Epithelial cell of prostate (primary cell): Measurements from ENCODE around the gene FUT8.
"Not testable (repeated sequence)": the region's sequence is repeated elsewhere in the genome, so short reads cannot be mapped to it uniquely, and the experiment has no call there.

Source experiments
- DNase-seq: peaks from one replicate; pipeline ENCODE4 v3.0.0-alpha.2; 2011; ENCODE audit warnings: low read depth, low spot score
- H3K27ac ChIP-seq: fragments of 450-650 bp; 2 replicates; pipeline ENCODE4 v1.5.1; 2017; ENCODE audit warnings: mild to moderate bottlenecking

The FUT8 gene

GRCh38 chr14:65676361-65677014 is 264.0 kb downstream of the FUT8 start:
- DNase-seq: no peak
- no peak overlapping the region for H3K27ac ChIP-seq

GRCh38 chr14:65685572-65685971 is 273.0 kb downstream of the FUT8 start:
- DNase-seq: no peak
- H3K27ac ChIP-seq: no peak overlapping the region

GRCh38 chr14:65686761-65687160 is 274.2 kb downstream of the FUT8 start:
- no peak overlapping the region for H3K27ac ChIP-seq
- DNase-seq: peak; percentile 3

- no peak for DNase-seq
- H3K27ac ChIP-seq: no peak overlapping the region
Observed at GRCh38 chr14:65689070-65689469, 276.5 kb downstream of the FUT8 start.

GRCh38 chr14:65692566-65692965 is 280.0 kb downstream of the FUT8 start:
- DNase-seq, H3K27ac ChIP-seq: not testable (repeated sequence)

- no peak for DNase-seq
- H3K27ac ChIP-seq: no peak overlapping the region
Observed at GRCh38 chr14:65696801-65697200, 284.3 kb downstream of the FUT8 start.

- no peak overlapping the region for H3K27ac ChIP-seq
- DNase-seq: no peak
Observed at GRCh38 chr14:65703521-65703920, 291.0 kb downstream of the FUT8 start.

- H3K27ac ChIP-seq: no peak overlapping the region
Observed at GRCh38 chr14:65703996-65704395, 291.5 kb downstream of the FUT8 start.

GRCh38 chr14:65704437-65704836 is 291.9 kb downstream of the FUT8 start:
- H3K27ac ChIP-seq: no peak overlapping the region
- DNase-seq: no peak

More at GRCh38 chr14:65703996-65704395, 291.5 kb downstream of the FUT8 start:
- no peak for DNase-seq

- no peak for DNase-seq
Observed at GRCh38 chr14:65704850-65705249, 292.3 kb downstream of the FUT8 start.

GRCh38 chr14:65709576-65709975 is 297.0 kb downstream of the FUT8 start:
- H3K27ac ChIP-seq: no peak overlapping the region
- no peak for DNase-seq

More at GRCh38 chr14:65704850-65705249, 292.3 kb downstream of the FUT8 start:
- H3K27ac ChIP-seq: no peak overlapping the region

- not testable (repeated sequence) for H3K27ac ChIP-seq, DNase-seq
Observed at GRCh38 chr14:65716813-65717212, 304.3 kb downstream of the FUT8 start.

GRCh38 chr14:65717384-65717915 is 304.9 kb downstream of the FUT8 start:
- not testable (repeated sequence) for H3K27ac ChIP-seq, DNase-seq

- no peak overlapping the region for H3K27ac ChIP-seq
- DNase-seq: no peak
Observed at GRCh38 chr14:65718629-65719028, 306.1 kb downstream of the FUT8 start.

- no peak for DNase-seq
- no peak overlapping the region for H3K27ac ChIP-seq
Observed at GRCh38 chr14:65720171-65720570, 307.6 kb downstream of the FUT8 start.

- H3K27ac ChIP-seq: no peak overlapping the region
- DNase-seq: no peak
Observed at GRCh38 chr14:65720743-65721142, 308.2 kb downstream of the FUT8 start.

GRCh38 chr14:65723348-65723747 is 310.8 kb downstream of the FUT8 start:
- H3K27ac ChIP-seq: no peak overlapping the region
- DNase-seq: no peak

- no peak overlapping the region for H3K27ac ChIP-seq
- DNase-seq: no peak
Observed at GRCh38 chr14:65728604-65729003, 316.1 kb downstream of the FUT8 start.

- no peak for DNase-seq
- no peak overlapping the region for H3K27ac ChIP-seq
Observed at GRCh38 chr14:65729566-65729965, 317.0 kb downstream of the FUT8 start.

GRCh38 chr14:65731933-65732506 is 319.5 kb downstream of the FUT8 start:
- no peak overlapping the region for H3K27ac ChIP-seq
- DNase-seq: no peak

GRCh38 chr14:65738339-65738738 is 325.8 kb downstream of the FUT8 start:
- no peak overlapping the region for H3K27ac ChIP-seq
- DNase-seq: no peak
